22Rv1 (cell line): ENCODE data around the gene ZFP90.

ENCODE experiments used
- CTCF ChIP-seq: fragments of 450-650 bp; IDR thresholded peaks from 2 replicates; pipeline ENCODE4 v1.5.1; 2017; ENCODE audit warnings: mild to moderate bottlenecking
- ZFX ChIP-seq: fragments of 450-650 bp; IDR thresholded peaks from 2 replicates; pipeline ENCODE4 v1.6.1; 2017; ENCODE audit warnings: antibody characterized with exemption, borderline replicate concordance

GRCh38 chr16:68514511-68514910 is 24.6 kb upstream of the ZFP90 start:
- TF ChIP-seq CTCF (no peak), ZFX (no peak)
